Ovary (tissue), 9 donors: ENCODE measurements around the gene LYSMD4. TPM values are rescaled to one million over a fixed set of nuclear protein-coding genes. Genes with fewer than 3 reads are reported as not detected.

Experiments used
- DNase-seq, 5 donors: peaks; one replicate each; pipeline ENCODE4 v3.0.0-alpha.2; 2019 to 2020
- H3K27ac ChIP-seq, 2 donors: fragments of 200-600 bp; one replicate each; pipeline versions ENCODE4 v1.5.1 to v1.8.0; 2019 to 2022
- H3K27me3 ChIP-seq: fragments of 200-600 bp; one replicate; pipeline ENCODE4 v1.8.0; 2022
- H3K36me3 ChIP-seq: fragments of 200-600 bp; sonication (generic); one replicate; pipeline ENCODE4 v1.5.1; 2019
- H3K4me1 ChIP-seq: one replicate; pipeline ENCODE4 v1.8.1; 2013; ENCODE audit warnings: mild to moderate bottlenecking, moderate library complexity; ENCODE audit not compliant: insufficient read depth
- H3K4me3 ChIP-seq: fragments of 200-600 bp; sonication (generic); one replicate; pipeline ENCODE4 v1.5.1; 2017
- H3K9me3 ChIP-seq, 2 donors: fragments of 200-600 bp in 1 of 2; sonication (generic) in 1 of 2; one replicate each; pipeline versions ENCODE4 v1.5.1 to v1.8.1; 2013 to 2019; ENCODE audit warnings: mild to moderate bottlenecking in 1 of 2, moderate library complexity in 1 of 2
- EP300 ChIP-seq: sonication (generic); formaldehyde crosslinking; IDR thresholded peaks from one replicate; pipeline ENCODE4 v1.6.1; 2017; ENCODE audit warnings: antibody characterized with exemption
- POLR2A ChIP-seq: fragments of 450-650 bp; IDR thresholded peaks from one replicate; pipeline ENCODE4 v1.6.1; 2017; ENCODE audit warnings: antibody characterized with exemption, mild to moderate bottlenecking, moderate library complexity
- WGBS, 3 donors: extraction: QIAGEN DNeasy Blood & Tissue Kit in 1 of 3; methylation state at CpG; one replicate each; pipeline versions ENCODE4 v1.1.5 to v1.1.7; 2013 to 2017; 5-methylcytosine and 5-hydroxymethylcytosine counted together
- intact Hi-C, 4 donors: fragments of 100-400 bp; cut with DNase I; formaldehyde crosslinking; loops; one replicate each; pipeline versions ENCODE4 v1.11.0 to v1.15.1; 2022 to 2023
- polyA plus RNA-seq, 2 donors: library from polyadenylated mRNA; stranded (reverse); fragments of 200-250 nt in 1 of 2; fragments of 350-450 nt in 1 of 2; fragmentation: Illumina TruSeq in 1 of 2; extraction: RNeasy Lipid Tissue Mini Kit (QIAGEN cat#74804) in 1 of 2; gene quantifications; one replicate each; pipeline ENCODE4 v1.2.3, GENCODE V29; 2013 to 2014
- small RNA-seq: library from RNA; depleted of rRNA; stranded (forward); fragments of <200 nt; gene quantifications from one replicate; pipeline ENCODE3, GENCODE V24; 2016
- total RNA-seq, 7 donors: library from RNA; depleted of rRNA in 2 of 7; stranded (reverse); fragments of >200 nt in 2 of 7; fragmentation: NEBNext Ultra II Directional in 3 of 7; extraction: Animal tissue kit (Norgen Biotek cat#: 25700) in 3 of 7; gene quantifications; one replicate each; pipeline versions ENCODE4 v1.1.0 to v1.2.4, GENCODE V29; 2016 to 2023
- TF ChIP-seq, protein P1 (sequence below), 3 donors: fragments of 450-650 bp in 2 of 3; fragments of 200-600 bp in 1 of 3; IDR thresholded peaks; one replicate each; pipeline versions ENCODE4 v1.5.1 to v1.8.0; 2016 to 2022; ENCODE audit warnings: antibody characterized with exemption in 3 of 3, mild to moderate bottlenecking in 1 of 3
- donor health status: DM: no; HTN: no; CAD: no; lungs with moderate emphysema.
- donor health status: DM: no; HTN: no; CAD: no.
- donor health status: Bipolar disorder and iron deficiency.
- donor health status: DM: yes; HTN: yes; CAD: no.
- donor health status: DM: no; HTN: no; CAD: no.
- donor health status: DM: yes; HTN: yes; CAD: no.

The LYSMD4 gene
- total and polyA plus RNA-seq, 9 donors, result 4.9 to 12.9 (median 10.1) TPM

DNA sequence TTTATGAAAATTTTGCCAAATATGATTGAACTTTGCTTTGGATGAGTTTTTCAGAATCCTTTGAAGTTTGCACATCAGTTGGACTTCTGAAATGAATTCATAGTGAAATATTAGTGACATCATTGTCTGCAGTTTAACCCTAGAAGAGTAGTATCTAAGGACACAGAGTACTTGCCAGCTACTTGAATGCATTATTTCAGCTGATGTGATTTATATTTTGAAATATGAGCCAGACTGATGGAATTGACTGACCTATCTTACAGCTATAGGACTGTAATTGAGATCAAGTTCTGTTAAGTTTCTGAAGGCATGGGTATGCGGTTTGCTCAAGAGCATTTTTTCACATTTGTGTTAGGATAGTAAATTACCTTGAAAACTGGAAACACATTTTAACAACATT, 51.2 kb downstream of the LYSMD4 start:
- H3K4me1 ChIP-seq, result no peaks in the 10 kb centered on the region
- no peak for DNase-seq
- H3K27ac ChIP-seq, result no peak overlapping the region
- intact Hi-C loops, result no loop called here
- H3K36me3 ChIP-seq, result no peaks in the 10 kb centered on the region
- peaks cover 0 to 3% of the 10 kb centered on the region in 2 donors for H3K9me3 ChIP-seq
- no peaks in the 10 kb centered on the region for H3K27me3 ChIP-seq
- WGBS, 3 donors, result 80 to 94% (median 90%) methylated on average over 1 of the region's 1 CpG
- no peak for TF ChIP-seq POLR2A
- TF ChIP-seq, protein P1, sequence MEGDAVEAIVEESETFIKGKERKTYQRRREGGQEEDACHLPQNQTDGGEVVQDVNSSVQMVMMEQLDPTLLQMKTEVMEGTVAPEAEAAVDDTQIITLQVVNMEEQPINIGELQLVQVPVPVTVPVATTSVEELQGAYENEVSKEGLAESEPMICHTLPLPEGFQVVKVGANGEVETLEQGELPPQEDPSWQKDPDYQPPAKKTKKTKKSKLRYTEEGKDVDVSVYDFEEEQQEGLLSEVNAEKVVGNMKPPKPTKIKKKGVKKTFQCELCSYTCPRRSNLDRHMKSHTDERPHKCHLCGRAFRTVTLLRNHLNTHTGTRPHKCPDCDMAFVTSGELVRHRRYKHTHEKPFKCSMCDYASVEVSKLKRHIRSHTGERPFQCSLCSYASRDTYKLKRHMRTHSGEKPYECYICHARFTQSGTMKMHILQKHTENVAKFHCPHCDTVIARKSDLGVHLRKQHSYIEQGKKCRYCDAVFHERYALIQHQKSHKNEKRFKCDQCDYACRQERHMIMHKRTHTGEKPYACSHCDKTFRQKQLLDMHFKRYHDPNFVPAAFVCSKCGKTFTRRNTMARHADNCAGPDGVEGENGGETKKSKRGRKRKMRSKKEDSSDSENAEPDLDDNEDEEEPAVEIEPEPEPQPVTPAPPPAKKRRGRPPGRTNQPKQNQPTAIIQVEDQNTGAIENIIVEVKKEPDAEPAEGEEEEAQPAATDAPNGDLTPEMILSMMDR (IDR thresholded peaks at IDR 0.05), result no peak
- TF ChIP-seq EP300, result no peak
- H3K4me3 ChIP-seq, result no peak overlapping the region

- Histone ChIP-seq H3K4me1 (no peaks in the 10 kb centered on the region), H3K27me3 (no peaks in the 10 kb centered on the region), H3K36me3 (no peaks in the 10 kb centered on the region), H3K9me3 (no peaks in the 10 kb centered on the region), H3K27ac (no peak overlapping the region), H3K4me3 (no peak overlapping the region)
- intact Hi-C loops, result no loop called here
- DNase-seq, result no peak
- TF ChIP-seq POLR2A (no peak), EP300 (no peak)
- TF ChIP-seq, protein P1 (IDR thresholded peaks at IDR 0.05), result no peak
Measured at GRCh38 chr15:99680276-99680675, 53.0 kb downstream of the LYSMD4 start.

DNA sequence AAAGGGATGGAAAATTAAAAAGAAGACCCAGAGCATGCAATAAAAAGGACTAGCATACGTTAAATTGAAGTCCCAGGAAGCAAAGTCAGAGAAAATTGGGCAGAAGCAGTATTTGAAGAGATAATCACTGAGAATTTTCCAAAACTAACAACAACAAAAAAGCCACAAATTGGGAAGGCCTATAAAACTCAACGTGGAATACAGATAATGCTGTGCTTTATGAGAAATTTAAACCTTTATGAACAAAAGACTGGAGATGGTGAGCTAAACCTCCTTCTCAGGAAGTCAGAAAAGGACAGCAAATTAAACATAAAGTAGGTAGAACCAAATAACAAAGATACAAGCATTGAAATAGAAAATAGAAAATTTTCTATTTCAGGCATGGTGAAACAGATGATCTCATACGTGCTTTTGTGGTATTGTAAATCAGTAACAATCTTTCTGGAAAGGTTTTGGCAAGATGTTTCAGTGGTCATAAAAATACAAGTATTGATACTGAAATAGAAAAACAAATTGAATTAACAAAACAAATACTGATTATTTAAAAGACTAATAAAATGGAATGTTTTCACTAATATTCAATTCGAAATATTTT, 55.6 kb downstream of the LYSMD4 start:
- no peak for TF ChIP-seq EP300
- no peak for TF ChIP-seq POLR2A
- TF ChIP-seq, protein P1 (IDR thresholded peaks at IDR 0.05), result no peak
- H3K9me3 ChIP-seq, result no peaks in the 10 kb centered on the region
- no peak for DNase-seq
- H3K36me3 ChIP-seq, result no peaks in the 10 kb centered on the region
- 67 to 71% (median 68%) methylated on average over 4 of the region's 4 CpGs for WGBS, 3 donors
- intact Hi-C loops, result no loop called here
- no peaks in the 10 kb centered on the region for H3K27me3 ChIP-seq
- no peaks in the 10 kb centered on the region for H3K4me1 ChIP-seq
- H3K27ac ChIP-seq, result no peak overlapping the region
- H3K4me3 ChIP-seq, result no peak overlapping the region

Small RNA genes lying within 50 kb of the gene (small RNA-seq; reads per million reads assigned to genes)
- not detected for gene RF00019

Other genes with a start within 250 kb of the LYSMD4 start
- gene MEF2A, start 167.5 kb downstream of the LYSMD4 start, total RNA-seq, result 10 to 100 TPM; 43.2 to 82.7 (median 66.4) TPM
- 10 to 100 TPM; 25.5 to 58.9 TPM for gene MEF2A, start 167.5 kb downstream of the LYSMD4 start, polyA plus RNA-seq